ENCODE results near the gene ITIH4. TPM values are rescaled to one million over a fixed set of nuclear protein-coding genes. Genes with fewer than 3 reads are reported as not detected.

The ITIH4 gene
- total and polyA plus RNA-seq, 9 of the 15 experiments (the other 6 are each of a cell fraction or from before 2014, with no cell fraction given), result 0.09 to 0.62 (median 0.20) TPM; not detected in 6

DNA sequence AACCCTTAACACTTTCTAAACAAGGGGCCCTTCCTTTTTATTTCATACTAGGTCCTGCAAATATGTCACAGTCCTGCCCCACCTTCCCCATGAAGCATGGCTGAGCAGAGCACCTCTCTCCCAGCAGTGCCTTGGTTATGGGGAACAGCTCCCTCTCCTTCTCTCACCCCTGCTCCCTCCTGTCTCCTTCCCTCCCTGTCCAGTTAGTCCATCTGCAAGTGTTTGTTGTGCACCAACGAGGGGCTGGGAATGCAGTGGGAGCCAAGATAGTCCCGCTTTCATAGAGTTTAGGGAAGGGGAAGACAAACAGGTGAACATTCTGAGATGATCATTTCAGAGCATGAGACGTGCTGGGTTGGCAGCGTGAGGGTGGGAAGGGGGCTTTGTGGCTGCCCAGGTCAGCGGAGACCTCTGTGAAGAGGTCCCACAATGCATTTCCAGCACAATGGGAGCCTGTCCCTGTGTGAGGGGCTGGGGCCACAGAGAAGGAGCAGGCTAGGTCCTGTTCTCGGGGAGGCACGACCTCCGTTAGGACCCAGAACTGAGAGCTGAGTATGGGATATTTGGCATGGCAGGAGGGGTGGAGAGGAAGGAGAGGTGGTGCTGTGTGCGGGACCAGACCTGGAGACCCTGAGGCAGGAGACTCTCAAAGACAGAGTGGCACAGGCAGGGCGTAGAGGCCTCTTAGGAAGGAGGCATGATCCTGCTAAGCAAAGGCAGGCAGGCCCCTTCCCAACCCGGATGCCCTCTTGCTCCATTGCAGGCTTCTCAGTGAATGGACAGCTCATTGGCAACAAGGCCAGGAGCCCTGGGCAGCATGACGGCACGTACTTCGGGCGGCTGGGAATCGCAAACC lies 41.4 kb downstream of the ITIH4 start (continued):
- TF ChIP-seq, protein P1, sequence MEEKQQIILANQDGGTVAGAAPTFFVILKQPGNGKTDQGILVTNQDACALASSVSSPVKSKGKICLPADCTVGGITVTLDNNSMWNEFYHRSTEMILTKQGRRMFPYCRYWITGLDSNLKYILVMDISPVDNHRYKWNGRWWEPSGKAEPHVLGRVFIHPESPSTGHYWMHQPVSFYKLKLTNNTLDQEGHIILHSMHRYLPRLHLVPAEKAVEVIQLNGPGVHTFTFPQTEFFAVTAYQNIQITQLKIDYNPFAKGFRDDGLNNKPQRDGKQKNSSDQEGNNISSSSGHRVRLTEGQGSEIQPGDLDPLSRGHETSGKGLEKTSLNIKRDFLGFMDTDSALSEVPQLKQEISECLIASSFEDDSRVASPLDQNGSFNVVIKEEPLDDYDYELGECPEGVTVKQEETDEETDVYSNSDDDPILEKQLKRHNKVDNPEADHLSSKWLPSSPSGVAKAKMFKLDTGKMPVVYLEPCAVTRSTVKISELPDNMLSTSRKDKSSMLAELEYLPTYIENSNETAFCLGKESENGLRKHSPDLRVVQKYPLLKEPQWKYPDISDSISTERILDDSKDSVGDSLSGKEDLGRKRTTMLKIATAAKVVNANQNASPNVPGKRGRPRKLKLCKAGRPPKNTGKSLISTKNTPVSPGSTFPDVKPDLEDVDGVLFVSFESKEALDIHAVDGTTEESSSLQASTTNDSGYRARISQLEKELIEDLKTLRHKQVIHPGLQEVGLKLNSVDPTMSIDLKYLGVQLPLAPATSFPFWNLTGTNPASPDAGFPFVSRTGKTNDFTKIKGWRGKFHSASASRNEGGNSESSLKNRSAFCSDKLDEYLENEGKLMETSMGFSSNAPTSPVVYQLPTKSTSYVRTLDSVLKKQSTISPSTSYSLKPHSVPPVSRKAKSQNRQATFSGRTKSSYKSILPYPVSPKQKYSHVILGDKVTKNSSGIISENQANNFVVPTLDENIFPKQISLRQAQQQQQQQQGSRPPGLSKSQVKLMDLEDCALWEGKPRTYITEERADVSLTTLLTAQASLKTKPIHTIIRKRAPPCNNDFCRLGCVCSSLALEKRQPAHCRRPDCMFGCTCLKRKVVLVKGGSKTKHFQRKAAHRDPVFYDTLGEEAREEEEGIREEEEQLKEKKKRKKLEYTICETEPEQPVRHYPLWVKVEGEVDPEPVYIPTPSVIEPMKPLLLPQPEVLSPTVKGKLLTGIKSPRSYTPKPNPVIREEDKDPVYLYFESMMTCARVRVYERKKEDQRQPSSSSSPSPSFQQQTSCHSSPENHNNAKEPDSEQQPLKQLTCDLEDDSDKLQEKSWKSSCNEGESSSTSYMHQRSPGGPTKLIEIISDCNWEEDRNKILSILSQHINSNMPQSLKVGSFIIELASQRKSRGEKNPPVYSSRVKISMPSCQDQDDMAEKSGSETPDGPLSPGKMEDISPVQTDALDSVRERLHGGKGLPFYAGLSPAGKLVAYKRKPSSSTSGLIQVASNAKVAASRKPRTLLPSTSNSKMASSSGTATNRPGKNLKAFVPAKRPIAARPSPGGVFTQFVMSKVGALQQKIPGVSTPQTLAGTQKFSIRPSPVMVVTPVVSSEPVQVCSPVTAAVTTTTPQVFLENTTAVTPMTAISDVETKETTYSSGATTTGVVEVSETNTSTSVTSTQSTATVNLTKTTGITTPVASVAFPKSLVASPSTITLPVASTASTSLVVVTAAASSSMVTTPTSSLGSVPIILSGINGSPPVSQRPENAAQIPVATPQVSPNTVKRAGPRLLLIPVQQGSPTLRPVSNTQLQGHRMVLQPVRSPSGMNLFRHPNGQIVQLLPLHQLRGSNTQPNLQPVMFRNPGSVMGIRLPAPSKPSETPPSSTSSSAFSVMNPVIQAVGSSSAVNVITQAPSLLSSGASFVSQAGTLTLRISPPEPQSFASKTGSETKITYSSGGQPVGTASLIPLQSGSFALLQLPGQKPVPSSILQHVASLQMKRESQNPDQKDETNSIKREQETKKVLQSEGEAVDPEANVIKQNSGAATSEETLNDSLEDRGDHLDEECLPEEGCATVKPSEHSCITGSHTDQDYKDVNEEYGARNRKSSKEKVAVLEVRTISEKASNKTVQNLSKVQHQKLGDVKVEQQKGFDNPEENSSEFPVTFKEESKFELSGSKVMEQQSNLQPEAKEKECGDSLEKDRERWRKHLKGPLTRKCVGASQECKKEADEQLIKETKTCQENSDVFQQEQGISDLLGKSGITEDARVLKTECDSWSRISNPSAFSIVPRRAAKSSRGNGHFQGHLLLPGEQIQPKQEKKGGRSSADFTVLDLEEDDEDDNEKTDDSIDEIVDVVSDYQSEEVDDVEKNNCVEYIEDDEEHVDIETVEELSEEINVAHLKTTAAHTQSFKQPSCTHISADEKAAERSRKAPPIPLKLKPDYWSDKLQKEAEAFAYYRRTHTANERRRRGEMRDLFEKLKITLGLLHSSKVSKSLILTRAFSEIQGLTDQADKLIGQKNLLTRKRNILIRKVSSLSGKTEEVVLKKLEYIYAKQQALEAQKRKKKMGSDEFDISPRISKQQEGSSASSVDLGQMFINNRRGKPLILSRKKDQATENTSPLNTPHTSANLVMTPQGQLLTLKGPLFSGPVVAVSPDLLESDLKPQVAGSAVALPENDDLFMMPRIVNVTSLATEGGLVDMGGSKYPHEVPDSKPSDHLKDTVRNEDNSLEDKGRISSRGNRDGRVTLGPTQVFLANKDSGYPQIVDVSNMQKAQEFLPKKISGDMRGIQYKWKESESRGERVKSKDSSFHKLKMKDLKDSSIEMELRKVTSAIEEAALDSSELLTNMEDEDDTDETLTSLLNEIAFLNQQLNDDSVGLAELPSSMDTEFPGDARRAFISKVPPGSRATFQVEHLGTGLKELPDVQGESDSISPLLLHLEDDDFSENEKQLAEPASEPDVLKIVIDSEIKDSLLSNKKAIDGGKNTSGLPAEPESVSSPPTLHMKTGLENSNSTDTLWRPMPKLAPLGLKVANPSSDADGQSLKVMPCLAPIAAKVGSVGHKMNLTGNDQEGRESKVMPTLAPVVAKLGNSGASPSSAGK (IDR thresholded peaks at IDR 0.05), result no peak
- TF ChIP-seq THRAP3 (IDR thresholded peaks at IDR 0.05; ENCODE audit: borderline replicate concordance) (no peak), ADNP (tag; IDR thresholded peaks at IDR 0.05) (no peak), ZNF197 (CRISPR knock-in tag; IDR thresholded peaks at IDR 0.05; ENCODE audit: low read depth) (no peak)
- TF ChIP-seq, protein P2, sequence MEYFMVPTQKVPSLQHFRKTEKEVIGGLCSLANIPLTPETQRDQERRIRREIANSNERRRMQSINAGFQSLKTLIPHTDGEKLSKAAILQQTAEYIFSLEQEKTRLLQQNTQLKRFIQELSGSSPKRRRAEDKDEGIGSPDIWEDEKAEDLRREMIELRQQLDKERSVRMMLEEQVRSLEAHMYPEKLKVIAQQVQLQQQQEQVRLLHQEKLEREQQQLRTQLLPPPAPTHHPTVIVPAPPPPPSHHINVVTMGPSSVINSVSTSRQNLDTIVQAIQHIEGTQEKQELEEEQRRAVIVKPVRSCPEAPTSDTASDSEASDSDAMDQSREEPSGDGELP (CRISPR knock-in tag; IDR thresholded peaks at IDR 0.05; ENCODE audit: borderline replicate concordance), result no peak
- TF ChIP-seq, protein P3, sequence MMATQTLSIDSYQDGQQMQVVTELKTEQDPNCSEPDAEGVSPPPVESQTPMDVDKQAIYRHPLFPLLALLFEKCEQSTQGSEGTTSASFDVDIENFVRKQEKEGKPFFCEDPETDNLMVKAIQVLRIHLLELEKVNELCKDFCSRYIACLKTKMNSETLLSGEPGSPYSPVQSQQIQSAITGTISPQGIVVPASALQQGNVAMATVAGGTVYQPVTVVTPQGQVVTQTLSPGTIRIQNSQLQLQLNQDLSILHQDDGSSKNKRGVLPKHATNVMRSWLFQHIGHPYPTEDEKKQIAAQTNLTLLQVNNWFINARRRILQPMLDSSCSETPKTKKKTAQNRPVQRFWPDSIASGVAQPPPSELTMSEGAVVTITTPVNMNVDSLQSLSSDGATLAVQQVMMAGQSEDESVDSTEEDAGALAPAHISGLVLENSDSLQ (IDR thresholded peaks at IDR 0.05), result no peak
- TF ChIP-seq, protein P4, sequence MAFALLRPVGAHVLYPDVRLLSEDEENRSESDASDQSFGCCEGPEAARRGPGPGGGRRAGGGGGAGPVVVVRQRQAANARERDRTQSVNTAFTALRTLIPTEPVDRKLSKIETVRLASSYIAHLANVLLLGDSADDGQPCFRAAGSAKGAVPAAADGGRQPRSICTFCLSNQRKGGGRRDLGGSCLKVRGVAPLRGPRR (CRISPR knock-in tag; IDR thresholded peaks at IDR 0.05), result no peak

Data from K562 (cell line).